GM12878 (cell line): Measurements from ENCODE around the gene MAN2B1. TPM values are rescaled to one million over a fixed set of nuclear protein-coding genes. Genes with fewer than 3 reads are reported as not detected.

Experiments
- BCL11A ChIP-seq: IDR thresholded peaks from 2 replicates; pipeline ENCODE4 v1.6.1; 2011; ENCODE audit warnings: low read depth, low read length
- BRCA1 ChIP-seq: IDR thresholded peaks from 2 replicates; pipeline ENCODE4 v1.6.1; 2011; ENCODE audit warnings: low read depth, low read length, improper control_type of control experiment
- IKZF1 ChIP-seq: fragments of 450-650 bp; conservative IDR thresholded peaks from 2 replicates; pipeline ENCODE4 v1.6.1; 2017; ENCODE audit warnings: antibody characterized with exemption, mild to moderate bottlenecking
- IKZF2 ChIP-seq, 2 experiments: fragments of 450-650 bp; IDR thresholded peaks; 2 replicates each; pipeline ENCODE4 v1.6.1; 2017; ENCODE audit warnings: mild to moderate bottlenecking in 2 of 2, moderate library complexity in 2 of 2
- NR2C1 ChIP-seq: fragments of 450-650 bp; IDR thresholded peaks from 2 replicates; pipeline ENCODE4 v1.6.1; 2017; ENCODE audit warnings: antibody characterized with exemption, mild to moderate bottlenecking, moderate library complexity
- NR2F1 ChIP-seq: fragments of 450-650 bp; conservative IDR thresholded peaks from 2 replicates; pipeline ENCODE4 v1.6.1; 2017; ENCODE audit warnings: mild to moderate bottlenecking
- POLR2A ChIP-seq: IDR thresholded peaks from 2 replicates; pipeline ENCODE4 v1.6.1; 2011; ENCODE audit warnings: low read depth, mild to moderate bottlenecking, low read length
- POLR2AphosphoS5 ChIP-seq: IDR thresholded peaks from 2 replicates; pipeline ENCODE4 v1.6.1; 2011; ENCODE audit warnings: mild to moderate bottlenecking, low read length, inconsistent platforms
- POU2F2 ChIP-seq: IDR thresholded peaks from 3 replicates; pipeline ENCODE4 v1.6.1; 2011; ENCODE audit warnings: low read depth, mild to moderate bottlenecking, low read length, borderline replicate concordance
- SP1 ChIP-seq: IDR thresholded peaks from one replicate; pipeline ENCODE4 v1.6.1; 2011; ENCODE audit warnings: low read depth, low read length
- SUPT20H ChIP-seq: IDR thresholded peaks from 2 replicates; pipeline ENCODE4 v1.6.1; 2011; ENCODE audit warnings: low read depth, mild to moderate bottlenecking, low read length, moderate library complexity, borderline replicate concordance; ENCODE audit not compliant: control insufficient read depth
- TCF12 ChIP-seq: IDR thresholded peaks from 2 replicates; pipeline ENCODE4 v1.6.1; 2011; ENCODE audit warnings: low read depth, mild to moderate bottlenecking, low read length
- polyA plus RNA-seq, 11 experiments: library from polyadenylated mRNA; depleted of rRNA in 4 of 11; unstranded in 6 of 11; stranded (reverse) in 5 of 11; fragments of >200 nt; fragmentation: Nextera tagmentation in 4 of 11; fragmentation: Illumina TruSeq in 1 of 11; extraction: Ambion mirVana in 4 of 11; extraction: Trizol in 1 of 11; gene quantifications; 1 replicate in 1 of 11; 2 replicates in 10 of 11; pipeline versions ENCODE4 v1.2.1 to v1.2.3, GENCODE V29; 2011 to 2016; ENCODE audit warnings: inconsistent platforms in 2 of 11, missing spikeins in 2 of 11, low read depth in 1 of 11
- total RNA-seq, 4 experiments: library from RNA; depleted of rRNA in 3 of 4; stranded (reverse); fragments of >200 nt in 3 of 4; fragmentation: Illumina TruSeq in 1 of 4; extraction: Trizol in 1 of 4; gene quantifications; 2 replicates each; pipeline versions ENCODE4 v1.2.1 to v1.2.3, GENCODE V29; 2013 to 2021
- TF ChIP-seq, protein P1 (sequence below): fragments of 450-650 bp; IDR thresholded peaks from 2 replicates; pipeline ENCODE4 v1.6.1; 2017; ENCODE audit warnings: mild to moderate bottlenecking, moderate library complexity
- TF ChIP-seq, protein P2 (sequence below): IDR thresholded peaks from 2 replicates; pipeline ENCODE4 v1.6.1; 2011; ENCODE audit warnings: borderline replicate concordance, low read depth, mild to moderate bottlenecking, moderate library complexity, mixed read lengths, low read length; ENCODE audit not compliant: insufficient read depth; ENCODE audit errors: extremely low read length
- TF ChIP-seq, protein P3 (sequence below): fragments of 450-650 bp; IDR thresholded peaks from 2 replicates; pipeline ENCODE4 v1.6.1; 2016; ENCODE audit warnings: mild to moderate bottlenecking, moderate library complexity, borderline replicate concordance
- TF ChIP-seq, protein P4 (sequence below): IDR thresholded peaks from 2 replicates; pipeline ENCODE4 v1.6.1; 2011; ENCODE audit warnings: borderline replicate concordance, low read depth, mild to moderate bottlenecking, moderate library complexity, low read length; ENCODE audit not compliant: insufficient read depth, poor library complexity, severe bottlenecking
- TF ChIP-seq, protein P5 (sequence below): IDR thresholded peaks from 2 replicates; pipeline ENCODE4 v1.6.1; 2012; ENCODE audit warnings: low read depth, low read length, improper control_type of control experiment

MAN2B1 gene
- total and polyA plus RNA-seq, 10 of the 15 experiments (the other 5 are each of a cell fraction or from before 2014, with no cell fraction given), result 7.6 to 224 (median 81.4) TPM

DNA sequence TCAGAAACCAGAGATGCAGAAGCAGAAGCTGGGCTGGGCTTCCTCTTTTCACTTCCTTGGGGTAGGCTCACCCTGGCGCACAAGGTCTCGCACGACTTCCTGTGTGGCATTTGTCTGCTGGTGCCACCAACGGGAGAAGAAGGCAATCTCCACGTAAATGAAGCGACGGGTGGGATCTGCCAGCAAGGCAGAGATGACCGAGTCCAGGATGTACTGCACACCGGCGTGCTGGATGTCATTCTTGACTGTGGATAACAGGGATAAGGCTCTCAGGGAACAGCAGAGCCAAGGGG lies 1.3 kb downstream of the MAN2B1 start (continued):
- TF ChIP-seq, protein P1, sequence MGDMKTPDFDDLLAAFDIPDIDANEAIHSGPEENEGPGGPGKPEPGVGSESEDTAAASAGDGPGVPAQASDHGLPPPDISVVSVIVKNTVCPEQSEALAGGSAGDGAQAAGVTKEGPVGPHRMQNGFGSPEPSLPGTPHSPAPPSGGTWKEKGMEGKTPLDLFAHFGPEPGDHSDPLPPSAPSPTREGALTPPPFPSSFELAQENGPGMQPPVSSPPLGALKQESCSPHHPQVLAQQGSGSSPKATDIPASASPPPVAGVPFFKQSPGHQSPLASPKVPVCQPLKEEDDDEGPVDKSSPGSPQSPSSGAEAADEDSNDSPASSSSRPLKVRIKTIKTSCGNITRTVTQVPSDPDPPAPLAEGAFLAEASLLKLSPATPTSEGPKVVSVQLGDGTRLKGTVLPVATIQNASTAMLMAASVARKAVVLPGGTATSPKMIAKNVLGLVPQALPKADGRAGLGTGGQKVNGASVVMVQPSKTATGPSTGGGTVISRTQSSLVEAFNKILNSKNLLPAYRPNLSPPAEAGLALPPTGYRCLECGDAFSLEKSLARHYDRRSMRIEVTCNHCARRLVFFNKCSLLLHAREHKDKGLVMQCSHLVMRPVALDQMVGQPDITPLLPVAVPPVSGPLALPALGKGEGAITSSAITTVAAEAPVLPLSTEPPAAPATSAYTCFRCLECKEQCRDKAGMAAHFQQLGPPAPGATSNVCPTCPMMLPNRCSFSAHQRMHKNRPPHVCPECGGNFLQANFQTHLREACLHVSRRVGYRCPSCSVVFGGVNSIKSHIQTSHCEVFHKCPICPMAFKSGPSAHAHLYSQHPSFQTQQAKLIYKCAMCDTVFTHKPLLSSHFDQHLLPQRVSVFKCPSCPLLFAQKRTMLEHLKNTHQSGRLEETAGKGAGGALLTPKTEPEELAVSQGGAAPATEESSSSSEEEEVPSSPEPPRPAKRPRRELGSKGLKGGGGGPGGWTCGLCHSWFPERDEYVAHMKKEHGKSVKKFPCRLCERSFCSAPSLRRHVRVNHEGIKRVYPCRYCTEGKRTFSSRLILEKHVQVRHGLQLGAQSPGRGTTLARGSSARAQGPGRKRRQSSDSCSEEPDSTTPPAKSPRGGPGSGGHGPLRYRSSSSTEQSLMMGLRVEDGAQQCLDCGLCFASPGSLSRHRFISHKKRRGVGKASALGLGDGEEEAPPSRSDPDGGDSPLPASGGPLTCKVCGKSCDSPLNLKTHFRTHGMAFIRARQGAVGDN, result peak; percentile 66
- peak; percentile 5 for TF ChIP-seq SP1
- TF ChIP-seq NR2F1, result peak; percentile 80
- TF ChIP-seq, protein P2, sequence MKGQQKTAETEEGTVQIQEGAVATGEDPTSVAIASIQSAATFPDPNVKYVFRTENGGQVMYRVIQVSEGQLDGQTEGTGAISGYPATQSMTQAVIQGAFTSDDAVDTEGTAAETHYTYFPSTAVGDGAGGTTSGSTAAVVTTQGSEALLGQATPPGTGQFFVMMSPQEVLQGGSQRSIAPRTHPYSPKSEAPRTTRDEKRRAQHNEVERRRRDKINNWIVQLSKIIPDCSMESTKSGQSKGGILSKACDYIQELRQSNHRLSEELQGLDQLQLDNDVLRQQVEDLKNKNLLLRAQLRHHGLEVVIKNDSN, result peak; percentile 14
- TF ChIP-seq POU2F2, result 0 out of 3 replicates have a peak, but pooled peaks have one; percentile 2
- TF ChIP-seq POLR2A, result peak; percentile 70
- TF ChIP-seq, protein P3, sequence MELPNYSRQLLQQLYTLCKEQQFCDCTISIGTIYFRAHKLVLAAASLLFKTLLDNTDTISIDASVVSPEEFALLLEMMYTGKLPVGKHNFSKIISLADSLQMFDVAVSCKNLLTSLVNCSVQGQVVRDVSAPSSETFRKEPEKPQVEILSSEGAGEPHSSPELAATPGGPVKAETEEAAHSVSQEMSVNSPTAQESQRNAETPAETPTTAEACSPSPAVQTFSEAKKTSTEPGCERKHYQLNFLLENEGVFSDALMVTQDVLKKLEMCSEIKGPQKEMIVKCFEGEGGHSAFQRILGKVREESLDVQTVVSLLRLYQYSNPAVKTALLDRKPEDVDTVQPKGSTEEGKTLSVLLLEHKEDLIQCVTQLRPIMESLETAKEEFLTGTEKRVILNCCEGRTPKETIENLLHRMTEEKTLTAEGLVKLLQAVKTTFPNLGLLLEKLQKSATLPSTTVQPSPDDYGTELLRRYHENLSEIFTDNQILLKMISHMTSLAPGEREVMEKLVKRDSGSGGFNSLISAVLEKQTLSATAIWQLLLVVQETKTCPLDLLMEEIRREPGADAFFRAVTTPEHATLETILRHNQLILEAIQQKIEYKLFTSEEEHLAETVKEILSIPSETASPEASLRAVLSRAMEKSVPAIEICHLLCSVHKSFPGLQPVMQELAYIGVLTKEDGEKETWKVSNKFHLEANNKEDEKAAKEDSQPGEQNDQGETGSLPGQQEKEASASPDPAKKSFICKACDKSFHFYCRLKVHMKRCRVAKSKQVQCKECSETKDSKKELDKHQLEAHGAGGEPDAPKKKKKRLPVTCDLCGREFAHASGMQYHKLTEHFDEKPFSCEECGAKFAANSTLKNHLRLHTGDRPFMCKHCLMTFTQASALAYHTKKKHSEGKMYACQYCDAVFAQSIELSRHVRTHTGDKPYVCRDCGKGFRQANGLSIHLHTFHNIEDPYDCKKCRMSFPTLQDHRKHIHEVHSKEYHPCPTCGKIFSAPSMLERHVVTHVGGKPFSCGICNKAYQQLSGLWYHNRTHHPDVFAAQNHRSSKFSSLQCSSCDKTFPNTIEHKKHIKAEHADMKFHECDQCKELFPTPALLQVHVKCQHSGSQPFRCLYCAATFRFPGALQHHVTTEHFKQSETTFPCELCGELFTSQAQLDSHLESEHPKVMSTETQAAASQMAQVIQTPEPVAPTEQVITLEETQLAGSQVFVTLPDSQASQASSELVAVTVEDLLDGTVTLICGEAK, result peak; percentile 76; the same call in 1 of the 2 replicates
- TF ChIP-seq IKZF1, result peak; percentile 75
- no peak for TF ChIP-seq TCF12
- no peak for TF ChIP-seq SUPT20H
- TF ChIP-seq BCL11A, result no peak
- peak in 1 of 2 experiments; percentile 13; a peak in 2 of 4 replicates for TF ChIP-seq IKZF2 (IDR thresholded peaks at IDR 0.05)
- no peak for TF ChIP-seq BRCA1
- TF ChIP-seq NR2C1, result peak; percentile 66
- TF ChIP-seq, protein P4, sequence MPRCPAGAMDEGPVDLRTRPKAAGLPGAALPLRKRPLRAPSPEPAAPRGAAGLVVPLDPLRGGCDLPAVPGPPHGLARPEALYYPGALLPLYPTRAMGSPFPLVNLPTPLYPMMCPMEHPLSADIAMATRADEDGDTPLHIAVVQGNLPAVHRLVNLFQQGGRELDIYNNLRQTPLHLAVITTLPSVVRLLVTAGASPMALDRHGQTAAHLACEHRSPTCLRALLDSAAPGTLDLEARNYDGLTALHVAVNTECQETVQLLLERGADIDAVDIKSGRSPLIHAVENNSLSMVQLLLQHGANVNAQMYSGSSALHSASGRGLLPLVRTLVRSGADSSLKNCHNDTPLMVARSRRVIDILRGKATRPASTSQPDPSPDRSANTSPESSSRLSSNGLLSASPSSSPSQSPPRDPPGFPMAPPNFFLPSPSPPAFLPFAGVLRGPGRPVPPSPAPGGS, result no peak
- TF ChIP-seq, protein P5, sequence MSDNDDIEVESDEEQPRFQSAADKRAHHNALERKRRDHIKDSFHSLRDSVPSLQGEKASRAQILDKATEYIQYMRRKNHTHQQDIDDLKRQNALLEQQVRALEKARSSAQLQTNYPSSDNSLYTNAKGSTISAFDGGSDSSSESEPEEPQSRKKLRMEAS, result peak; percentile 88; the same call in 1 of the 2 replicates
- TF ChIP-seq POLR2AphosphoS5, result peak; percentile 84
